Measurements from ENCODE around the gene CHST1. TPM values are rescaled to one million over a fixed set of nuclear protein-coding genes. Genes with fewer than 3 reads are reported as not detected.

The CHST1 gene
- polyA plus RNA-seq, 1 experiment = 0.04 TPM

- no peak for TF ChIP-seq CTCF (IDR thresholded peaks at IDR 0.05; ENCODE audit: insufficient read depth, low read depth, low read length)
- POLR2A ChIA-PET = no interaction called here
Measured at GRCh38 chr11:45617871-45618601, 47.4 kb downstream of the CHST1 start.

GRCh38 chr11:45616802-45617549, 48.4 kb downstream of the CHST1 start:
- DNase-seq (ENCODE audit: low read depth) = no peak
- H3K36me3 ChIP-seq (ENCODE audit: control insufficient read depth, insufficient read depth, low read length) = no peaks in the 10 kb centered on the region
- no peak overlapping the region for H3K4me3 ChIP-seq (ENCODE audit: low read depth, low read length)
- H3K27me3 ChIP-seq (ENCODE audit: control insufficient read depth, insufficient read depth, low read length) = no peaks in the 10 kb centered on the region; the same call in 1 of the 2 replicates
- ChIA-PET CTCF (no interaction called here), POLR2A (no interaction called here)
- TF ChIP-seq CTCF (IDR thresholded peaks at IDR 0.05; ENCODE audit: insufficient read depth, low read depth, low read length) = no peak

More at GRCh38 chr11:45617871-45618601, 47.4 kb downstream of the CHST1 start:
- no peaks in the 10 kb centered on the region; the same call in 1 of the 2 replicates for H3K27me3 ChIP-seq (ENCODE audit: control insufficient read depth, insufficient read depth, low read length)
- H3K4me3 ChIP-seq (ENCODE audit: low read depth, low read length) = no peak overlapping the region
- no peaks in the 10 kb centered on the region for H3K36me3 ChIP-seq (ENCODE audit: control insufficient read depth, insufficient read depth, low read length)
- CTCF ChIA-PET = no interaction called here
- no peak for DNase-seq (ENCODE audit: low read depth)

- H3K27me3 ChIP-seq (ENCODE audit: control insufficient read depth, insufficient read depth, low read length) = no peaks in the 10 kb centered on the region; the same call in 1 of the 2 replicates
- TF ChIP-seq CTCF (IDR thresholded peaks at IDR 0.05; ENCODE audit: insufficient read depth, low read depth, low read length) = no peak
- CTCF ChIA-PET = no interaction called here
Measured at GRCh38 chr11:45615182-45615792, 50.1 kb downstream of the CHST1 start.

GRCh38 chr11:45614196-45614828, 51.1 kb downstream of the CHST1 start:
- no peak for TF ChIP-seq CTCF (IDR thresholded peaks at IDR 0.05; ENCODE audit: insufficient read depth, low read depth, low read length)
- no peaks in the 10 kb centered on the region; the same call in 1 of the 2 replicates for H3K27me3 ChIP-seq (ENCODE audit: control insufficient read depth, insufficient read depth, low read length)

More at GRCh38 chr11:45615182-45615792, 50.1 kb downstream of the CHST1 start:
- no peaks in the 10 kb centered on the region for H3K36me3 ChIP-seq (ENCODE audit: control insufficient read depth, insufficient read depth, low read length)
- no peak for DNase-seq (ENCODE audit: low read depth)
- no peak overlapping the region for H3K4me3 ChIP-seq (ENCODE audit: low read depth, low read length)
- POLR2A ChIA-PET = no interaction called here

More at GRCh38 chr11:45614196-45614828, 51.1 kb downstream of the CHST1 start:
- ChIA-PET CTCF (no interaction called here), POLR2A (no interaction called here)
- no peak overlapping the region for H3K4me3 ChIP-seq (ENCODE audit: low read depth, low read length)
- DNase-seq (ENCODE audit: low read depth) = no peak
- no peaks in the 10 kb centered on the region for H3K36me3 ChIP-seq (ENCODE audit: control insufficient read depth, insufficient read depth, low read length)

Data from BJ (cell line).